Type B pancreatic cell (in vitro differentiated cells): ENCODE measurements around the gene CRKL. TPM values are rescaled to one million over a fixed set of nuclear protein-coding genes. Genes with fewer than 3 reads are reported as not detected.
"Not testable (repeated sequence)": the region's sequence is repeated elsewhere in the genome, so short reads cannot be mapped to it uniquely, and the experiment has no call there.

Experiments used
- DNase-seq: peaks from one replicate; pipeline ENCODE4 v3.0.0; 2021; ENCODE audit warnings: mixed read lengths; ENCODE audit not compliant: unreplicated experiment; ENCODE audit errors: extremely low spot score
- H3K27ac Mint-ChIP-seq: 2 replicates; pipeline ENCODE4 v1.8.0; 2021; ENCODE audit warnings: mild to moderate bottlenecking, mixed read lengths
- H3K27me3 Mint-ChIP-seq: 2 replicates; pipeline ENCODE4 v1.8.0; 2021; ENCODE audit warnings: mixed read lengths
- H3K36me3 Mint-ChIP-seq: 2 replicates; pipeline ENCODE4 v1.8.0; 2021; ENCODE audit warnings: mixed read lengths
- H3K4me1 Mint-ChIP-seq: one replicate; pipeline ENCODE4 v1.8.0; 2021; ENCODE audit warnings: mixed read lengths; ENCODE audit not compliant: unreplicated experiment
- H3K4me3 Mint-ChIP-seq: 2 replicates; pipeline ENCODE4 v1.8.0; 2021; ENCODE audit warnings: mild to moderate bottlenecking, mixed read lengths
- H3K9me3 Mint-ChIP-seq: 2 replicates; pipeline ENCODE4 v1.8.0; 2021; ENCODE audit warnings: mixed read lengths
- total RNA-seq: library from RNA; stranded (reverse); gene quantifications from 2 replicates; pipeline ENCODE4 v1.2.1, GENCODE V29; 2021; ENCODE audit warnings: low replicate concordance
- TF ChIP-seq, protein P1 (sequence below): fragments of 200-600 bp; sonication (generic); conservative IDR thresholded peaks from 2 replicates; pipeline ENCODE4 v1.5.0; 2021; ENCODE audit warnings: antibody characterized with exemption, mild to moderate bottlenecking

The CRKL gene
- total RNA-seq, 1 donor from 2014 or later = 78.1 TPM

- H3K9me3 Mint-ChIP-seq = no peaks in the 10 kb centered on the region
- H3K4me1 Mint-ChIP-seq = peaks cover 15% of the 10 kb centered on the region
- H3K4me3 Mint-ChIP-seq = no peak within 1 kb of the TSS
- peaks cover 11% of the 10 kb centered on the region for H3K27me3 Mint-ChIP-seq
- H3K36me3 Mint-ChIP-seq = no peaks in the 10 kb centered on the region
- DNase-seq = no peak
- TF ChIP-seq, protein P1, sequence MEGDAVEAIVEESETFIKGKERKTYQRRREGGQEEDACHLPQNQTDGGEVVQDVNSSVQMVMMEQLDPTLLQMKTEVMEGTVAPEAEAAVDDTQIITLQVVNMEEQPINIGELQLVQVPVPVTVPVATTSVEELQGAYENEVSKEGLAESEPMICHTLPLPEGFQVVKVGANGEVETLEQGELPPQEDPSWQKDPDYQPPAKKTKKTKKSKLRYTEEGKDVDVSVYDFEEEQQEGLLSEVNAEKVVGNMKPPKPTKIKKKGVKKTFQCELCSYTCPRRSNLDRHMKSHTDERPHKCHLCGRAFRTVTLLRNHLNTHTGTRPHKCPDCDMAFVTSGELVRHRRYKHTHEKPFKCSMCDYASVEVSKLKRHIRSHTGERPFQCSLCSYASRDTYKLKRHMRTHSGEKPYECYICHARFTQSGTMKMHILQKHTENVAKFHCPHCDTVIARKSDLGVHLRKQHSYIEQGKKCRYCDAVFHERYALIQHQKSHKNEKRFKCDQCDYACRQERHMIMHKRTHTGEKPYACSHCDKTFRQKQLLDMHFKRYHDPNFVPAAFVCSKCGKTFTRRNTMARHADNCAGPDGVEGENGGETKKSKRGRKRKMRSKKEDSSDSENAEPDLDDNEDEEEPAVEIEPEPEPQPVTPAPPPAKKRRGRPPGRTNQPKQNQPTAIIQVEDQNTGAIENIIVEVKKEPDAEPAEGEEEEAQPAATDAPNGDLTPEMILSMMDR = no peak
- no peak within 1 kb of the TSS for H3K27ac Mint-ChIP-seq
Measured at GRCh38 chr22:20966883-20967696, 49.9 kb downstream of the CRKL start, which contains the start of gene AIFM3. AIFM3 (plus strand) TSS chr22:20967255; CDS start chr22:20967945, 690 bp downstream.

- Mint-ChIP-seq H3K4me1 (peaks cover 15% of the 10 kb centered on the region), H3K36me3 (no peaks in the 10 kb centered on the region), H3K27me3 (peaks cover 11% of the 10 kb centered on the region), H3K27ac (no peak overlapping the region), H3K4me3 (no peak overlapping the region), H3K9me3 (no peaks in the 10 kb centered on the region)
- no peak for DNase-seq
- TF ChIP-seq, protein P1 = no peak
Measured at GRCh38 chr22:20967697-20968211, 50.5 kb downstream of the CRKL start.

- TF ChIP-seq, protein P1 = no peak
- H3K27me3 Mint-ChIP-seq = peaks cover 11% of the 10 kb centered on the region
- no peak overlapping the region for H3K4me3 Mint-ChIP-seq
Measured at GRCh38 chr22:20968281-20968977, 51.2 kb downstream of the CRKL start.

DNA sequence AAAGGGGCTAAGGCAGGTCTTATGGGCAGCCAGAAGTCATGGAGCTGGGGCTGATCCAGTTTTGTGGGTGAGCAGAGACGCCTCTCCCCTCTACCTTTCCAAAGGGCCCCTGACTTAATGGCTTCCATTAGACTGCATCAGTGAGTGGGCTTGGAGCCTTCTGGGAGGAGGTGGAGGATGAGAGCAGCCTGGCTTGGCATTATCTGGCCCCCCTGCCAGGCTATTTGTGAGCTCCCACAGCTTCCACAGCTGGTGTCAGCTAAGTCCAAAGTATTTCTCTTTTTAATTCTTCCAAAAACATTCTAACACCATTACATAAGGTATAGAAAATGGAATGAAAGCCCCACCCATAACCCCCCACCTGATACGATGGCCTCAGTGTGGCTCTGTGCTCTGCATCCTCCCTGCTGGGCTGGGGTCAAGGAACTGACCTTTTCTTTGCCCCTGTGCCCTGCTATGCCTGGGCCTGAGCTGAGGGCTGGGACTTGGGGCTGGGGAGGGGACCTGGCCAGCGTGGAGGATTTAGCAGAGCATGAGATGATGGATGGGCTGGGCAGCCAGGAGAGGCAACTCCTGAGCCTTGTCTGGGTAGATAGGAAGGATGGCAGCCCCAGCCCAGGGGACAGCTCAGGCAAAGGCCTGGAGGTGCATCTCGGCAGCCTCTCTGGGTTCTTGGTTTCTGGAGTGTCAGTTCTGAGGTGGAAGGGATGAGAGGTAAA, 53.9 kb downstream of the CRKL start:
- DNase-seq = no peak
- H3K27me3 Mint-ChIP-seq = no peaks in the 10 kb centered on the region
- no peaks in the 10 kb centered on the region for H3K9me3 Mint-ChIP-seq
- peaks cover 6% of the 10 kb centered on the region for H3K4me1 Mint-ChIP-seq
- H3K27ac Mint-ChIP-seq = no peak overlapping the region
- H3K4me3 Mint-ChIP-seq = no peak overlapping the region
- TF ChIP-seq, protein P1 = no peak
- H3K36me3 Mint-ChIP-seq = no peaks in the 10 kb centered on the region

More at GRCh38 chr22:20968281-20968977, 51.2 kb downstream of the CRKL start:
- Mint-ChIP-seq H3K4me1 (peaks cover 15% of the 10 kb centered on the region), H3K36me3 (no peaks in the 10 kb centered on the region), H3K9me3 (no peaks in the 10 kb centered on the region), H3K27ac (no peak overlapping the region)
- no peak for DNase-seq

GRCh38 chr22:20972014-20972694, 54.9 kb downstream of the CRKL start:
- not testable (repeated sequence) for H3K4me1 Mint-ChIP-seq, H3K9me3 Mint-ChIP-seq, H3K4me3 Mint-ChIP-seq, DNase-seq, H3K36me3 Mint-ChIP-seq, H3K27me3 Mint-ChIP-seq, H3K27ac Mint-ChIP-seq
